SK-N-SH treated with all-trans-retinoic acid at 6 μM for 48 hours (cell line): ENCODE results near the gene ARVCF.

Experiments
- ARNTL ChIP-seq: fragments of 450-650 bp; formaldehyde crosslinking; IDR thresholded peaks from 2 replicates; pipeline ENCODE4 v1.5.0; 2020; ENCODE audit warnings: low read depth, mild to moderate bottlenecking, moderate library complexity, borderline replicate concordance
- PPARA ChIP-seq: fragments of 250-450 bp; sonication (Bioruptor Pico); IDR thresholded peaks from 2 replicates; pipeline ENCODE4 v1.5.0; 2020; ENCODE audit warnings: mild to moderate bottlenecking, borderline replicate concordance
- ZFP3 ChIP-seq: fragments of 250-450 bp; sonication (Bioruptor Pico); IDR thresholded peaks from 2 replicates; pipeline ENCODE4 v1.5.0; 2020; ENCODE audit warnings: mild to moderate bottlenecking, moderate library complexity
- TF ChIP-seq, protein P1 (sequence below): fragments of 250-450 bp; sonication (Bioruptor Pico); IDR thresholded peaks from 2 replicates; pipeline ENCODE4 v1.8.0; 2020; ENCODE audit warnings: mild to moderate bottlenecking, moderate library complexity, borderline replicate concordance
- TF ChIP-seq, protein P2 (sequence below): fragments of 250-450 bp; sonication (Bioruptor Pico); IDR thresholded peaks from 2 replicates; pipeline ENCODE4 v1.5.1; 2020; ENCODE audit warnings: low read depth, mild to moderate bottlenecking, moderate library complexity
- TF ChIP-seq, protein P3 (sequence below): fragments of 250-450 bp; sonication (Bioruptor Pico); IDR thresholded peaks from 2 replicates; pipeline ENCODE4 v1.8.0; 2021; ENCODE audit warnings: low read depth, mild to moderate bottlenecking, moderate library complexity, borderline replicate concordance

DNA sequence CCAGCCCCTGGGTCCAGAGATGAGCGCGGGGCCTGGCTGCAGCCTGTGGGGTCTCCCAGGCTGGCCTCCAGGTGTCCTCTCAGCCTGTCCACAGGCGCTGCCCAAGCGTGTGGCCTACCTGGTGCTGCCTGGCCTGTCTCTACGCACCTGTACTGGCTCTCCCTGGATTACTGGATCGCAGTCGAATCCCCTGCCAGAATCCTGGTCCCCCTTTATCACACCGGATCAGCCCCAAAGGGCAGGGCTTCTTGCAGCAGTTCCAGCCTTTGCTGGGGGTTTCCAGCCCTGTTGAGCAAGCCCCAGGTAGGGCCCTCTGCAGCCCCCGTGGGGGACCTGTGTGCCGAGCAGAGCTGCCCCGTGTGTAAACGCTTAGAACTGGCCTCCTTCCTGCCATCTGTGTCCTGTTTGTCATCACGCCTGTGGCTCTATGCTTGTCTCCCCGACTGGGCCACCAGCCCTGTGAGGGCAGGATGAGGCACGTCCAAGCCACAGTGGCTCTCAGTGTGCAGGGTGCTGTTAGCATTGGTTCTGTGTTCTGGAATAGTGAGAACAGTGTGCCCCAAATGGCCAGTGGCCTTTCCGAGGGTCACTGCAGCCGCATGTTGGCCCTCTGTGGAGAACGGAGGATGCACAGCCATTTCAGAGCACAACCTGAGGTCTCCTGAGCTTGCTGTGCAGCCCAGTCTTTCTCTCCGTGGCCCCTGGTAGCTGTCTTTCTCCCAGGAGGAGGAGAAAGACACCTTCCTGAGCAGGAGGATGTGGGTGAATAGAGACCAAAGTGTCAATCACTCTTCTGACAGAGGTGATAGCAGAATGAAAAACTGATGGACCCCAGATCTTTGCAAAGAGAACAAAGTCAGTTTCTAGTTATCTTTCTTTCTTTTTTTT, 61.1 kb downstream of the ARVCF start:
- TF ChIP-seq, protein P1, sequence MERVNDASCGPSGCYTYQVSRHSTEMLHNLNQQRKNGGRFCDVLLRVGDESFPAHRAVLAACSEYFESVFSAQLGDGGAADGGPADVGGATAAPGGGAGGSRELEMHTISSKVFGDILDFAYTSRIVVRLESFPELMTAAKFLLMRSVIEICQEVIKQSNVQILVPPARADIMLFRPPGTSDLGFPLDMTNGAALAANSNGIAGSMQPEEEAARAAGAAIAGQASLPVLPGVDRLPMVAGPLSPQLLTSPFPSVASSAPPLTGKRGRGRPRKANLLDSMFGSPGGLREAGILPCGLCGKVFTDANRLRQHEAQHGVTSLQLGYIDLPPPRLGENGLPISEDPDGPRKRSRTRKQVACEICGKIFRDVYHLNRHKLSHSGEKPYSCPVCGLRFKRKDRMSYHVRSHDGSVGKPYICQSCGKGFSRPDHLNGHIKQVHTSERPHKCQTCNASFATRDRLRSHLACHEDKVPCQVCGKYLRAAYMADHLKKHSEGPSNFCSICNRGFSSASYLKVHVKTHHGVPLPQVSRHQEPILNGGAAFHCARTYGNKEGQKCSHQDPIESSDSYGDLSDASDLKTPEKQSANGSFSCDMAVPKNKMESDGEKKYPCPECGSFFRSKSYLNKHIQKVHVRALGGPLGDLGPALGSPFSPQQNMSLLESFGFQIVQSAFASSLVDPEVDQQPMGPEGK (CRISPR knock-in tag): no peak
- no peak for TF ChIP-seq ARNTL (CRISPR knock-in tag)
- TF ChIP-seq PPARA (CRISPR knock-in tag): no peak
- TF ChIP-seq, protein P2, sequence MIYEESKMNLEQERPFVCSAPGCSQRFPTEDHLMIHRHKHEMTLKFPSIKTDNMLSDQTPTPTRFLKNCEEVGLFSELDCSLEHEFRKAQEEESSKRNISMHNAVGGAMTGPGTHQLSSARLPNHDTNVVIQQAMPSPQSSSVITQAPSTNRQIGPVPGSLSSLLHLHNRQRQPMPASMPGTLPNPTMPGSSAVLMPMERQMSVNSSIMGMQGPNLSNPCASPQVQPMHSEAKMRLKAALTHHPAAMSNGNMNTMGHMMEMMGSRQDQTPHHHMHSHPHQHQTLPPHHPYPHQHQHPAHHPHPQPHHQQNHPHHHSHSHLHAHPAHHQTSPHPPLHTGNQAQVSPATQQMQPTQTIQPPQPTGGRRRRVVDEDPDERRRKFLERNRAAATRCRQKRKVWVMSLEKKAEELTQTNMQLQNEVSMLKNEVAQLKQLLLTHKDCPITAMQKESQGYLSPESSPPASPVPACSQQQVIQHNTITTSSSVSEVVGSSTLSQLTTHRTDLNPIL (CRISPR knock-in tag): no peak
- TF ChIP-seq, protein P3, sequence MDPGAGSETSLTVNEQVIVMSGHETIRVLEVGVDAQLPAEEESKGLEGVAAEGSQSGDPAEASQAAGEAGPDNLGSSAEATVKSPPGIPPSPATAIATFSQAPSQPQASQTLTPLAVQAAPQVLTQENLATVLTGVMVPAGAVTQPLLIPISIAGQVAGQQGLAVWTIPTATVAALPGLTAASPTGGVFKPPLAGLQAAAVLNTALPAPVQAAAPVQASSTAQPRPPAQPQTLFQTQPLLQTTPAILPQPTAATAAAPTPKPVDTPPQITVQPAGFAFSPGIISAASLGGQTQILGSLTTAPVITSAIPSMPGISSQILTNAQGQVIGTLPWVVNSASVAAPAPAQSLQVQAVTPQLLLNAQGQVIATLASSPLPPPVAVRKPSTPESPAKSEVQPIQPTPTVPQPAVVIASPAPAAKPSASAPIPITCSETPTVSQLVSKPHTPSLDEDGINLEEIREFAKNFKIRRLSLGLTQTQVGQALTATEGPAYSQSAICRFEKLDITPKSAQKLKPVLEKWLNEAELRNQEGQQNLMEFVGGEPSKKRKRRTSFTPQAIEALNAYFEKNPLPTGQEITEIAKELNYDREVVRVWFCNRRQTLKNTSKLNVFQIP (CRISPR knock-in tag): no peak
- no peak for TF ChIP-seq ZFP3 (CRISPR knock-in tag)
